ENCODE measurements around the gene RAVER2.
"Not testable (repeated sequence)": the region's sequence is repeated elsewhere in the genome, so short reads cannot be mapped to it uniquely, and the experiment has no call there.

Gene RAVER2

DNA sequence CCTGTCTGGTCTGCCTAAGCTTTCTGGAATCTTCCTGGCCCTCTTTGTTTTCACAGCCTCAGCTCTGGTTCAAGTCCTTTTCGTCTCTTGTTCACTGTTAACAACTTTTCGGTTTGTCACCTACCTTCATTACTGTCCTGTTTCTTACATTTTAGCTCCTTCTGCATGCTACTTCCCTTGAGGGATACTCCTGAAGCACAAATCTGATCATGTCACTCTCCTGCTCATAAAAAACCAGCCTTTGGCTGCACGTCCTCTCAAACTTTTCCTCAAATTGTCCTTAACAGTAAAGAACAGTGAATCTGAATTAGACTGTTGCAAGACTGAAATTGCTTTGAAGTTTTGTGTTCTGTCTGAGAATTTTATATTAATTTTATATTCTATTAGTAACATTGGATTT, 3.3 kb downstream of the RAVER2 start:
- no peak for DNase-seq (ENCODE audit: low read depth in 2 of 2)

DNA sequence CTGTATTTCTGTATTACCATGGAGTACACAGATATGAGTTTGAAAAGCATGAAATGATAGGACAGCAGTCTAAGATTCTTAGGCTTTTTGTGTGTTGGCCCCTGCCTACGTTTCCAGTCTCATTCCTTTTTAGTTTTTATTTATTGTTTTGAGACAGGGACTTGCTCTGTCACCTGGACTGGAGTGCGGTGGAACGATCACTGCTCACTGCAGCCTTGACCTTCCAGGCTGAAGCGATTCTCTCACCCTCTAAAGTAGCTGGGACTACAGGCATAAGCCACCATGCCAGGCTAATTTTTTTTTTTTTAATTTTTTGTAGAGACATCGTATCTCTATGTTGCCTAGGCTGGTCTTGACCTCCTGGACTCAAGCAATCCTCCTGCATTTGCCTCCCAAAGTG, 3.8 kb downstream of the RAVER2 start:
- no peak for DNase-seq (ENCODE audit: low read depth in 2 of 2)

DNA sequence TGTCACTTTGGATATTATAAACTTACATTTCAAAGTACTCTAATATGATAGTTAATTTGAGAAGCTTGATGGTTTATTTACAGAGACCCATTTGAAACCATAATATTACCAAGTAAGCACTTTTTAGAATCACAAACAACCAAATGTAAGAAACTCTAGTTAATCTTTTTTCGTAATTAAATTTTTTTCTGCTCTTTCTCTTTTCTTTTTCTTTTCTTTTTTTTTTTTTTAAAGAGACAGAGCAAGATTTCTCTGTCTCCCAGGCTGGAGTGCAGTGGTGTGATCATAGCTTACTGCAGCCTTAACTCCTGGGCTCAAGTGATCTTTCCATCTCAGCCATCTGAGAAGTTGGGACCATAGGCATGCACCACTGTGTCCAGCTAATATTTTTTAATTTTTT, 5.2 kb downstream of the RAVER2 start:
- DNase-seq (ENCODE audit: low read depth in 2 of 2), result no peak

DNA sequence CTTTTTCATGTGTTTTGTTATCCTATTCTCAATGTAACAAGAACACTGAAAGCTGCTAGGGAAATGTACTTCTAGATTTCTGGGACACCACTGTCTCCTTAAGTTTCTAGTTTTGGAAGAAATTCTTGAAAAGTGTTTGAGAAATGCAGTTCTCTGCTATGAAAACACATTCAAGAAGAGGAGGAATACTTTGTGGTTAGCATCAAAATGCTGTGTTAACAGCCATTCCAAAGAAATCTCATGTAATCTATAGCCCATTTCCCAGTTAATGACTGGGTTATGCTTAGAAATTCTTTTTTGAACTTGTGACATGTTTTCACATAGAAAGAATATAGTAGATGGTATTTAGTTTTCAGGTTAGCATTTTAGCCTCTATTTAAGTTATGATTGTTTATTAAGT, 6.0 kb downstream of the RAVER2 start:
- no peak for DNase-seq (ENCODE audit: low read depth in 2 of 2)

DNA sequence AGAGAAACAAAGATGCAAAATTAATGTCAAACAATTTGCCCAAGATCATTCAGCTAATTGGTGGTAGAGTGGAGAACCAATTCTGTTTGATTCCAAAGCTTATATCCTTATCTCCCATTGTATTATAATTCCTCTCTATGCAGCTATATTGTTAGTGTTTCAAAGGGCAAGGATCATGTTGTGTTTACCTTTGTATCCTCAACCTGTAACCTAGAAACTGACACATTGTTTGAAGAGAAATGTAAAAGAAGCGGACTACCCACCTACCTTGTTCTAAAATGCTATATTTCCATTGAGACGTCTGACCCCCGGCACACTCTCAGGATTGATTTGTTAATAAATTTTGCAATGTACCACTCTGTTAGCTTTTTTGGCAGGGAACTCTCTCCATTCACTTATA, 9.3 kb downstream of the RAVER2 start:
- no peak for DNase-seq (ENCODE audit: low read depth in 2 of 2)

DNA sequence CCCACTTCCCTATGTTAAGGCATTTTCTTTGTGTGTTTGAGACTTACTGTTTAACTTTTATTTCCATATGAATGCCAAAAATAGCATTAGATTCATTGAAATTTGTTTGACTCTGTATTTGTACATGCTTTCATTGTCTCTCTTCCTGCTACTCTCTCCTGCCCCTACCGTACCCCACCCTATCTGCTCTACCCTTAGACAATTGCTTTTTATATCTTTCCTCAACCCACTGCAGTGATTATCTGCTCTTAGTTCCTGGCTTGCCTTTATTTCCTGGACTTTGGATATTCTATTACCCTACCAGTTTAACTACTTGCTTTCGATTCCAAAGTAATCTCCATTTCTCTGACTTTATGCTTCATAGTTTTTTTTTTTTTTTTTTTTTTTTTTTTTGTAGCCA, 10.5 kb downstream of the RAVER2 start:
- DNase-seq (ENCODE audit: low read depth in 2 of 2), result no peak

DNA sequence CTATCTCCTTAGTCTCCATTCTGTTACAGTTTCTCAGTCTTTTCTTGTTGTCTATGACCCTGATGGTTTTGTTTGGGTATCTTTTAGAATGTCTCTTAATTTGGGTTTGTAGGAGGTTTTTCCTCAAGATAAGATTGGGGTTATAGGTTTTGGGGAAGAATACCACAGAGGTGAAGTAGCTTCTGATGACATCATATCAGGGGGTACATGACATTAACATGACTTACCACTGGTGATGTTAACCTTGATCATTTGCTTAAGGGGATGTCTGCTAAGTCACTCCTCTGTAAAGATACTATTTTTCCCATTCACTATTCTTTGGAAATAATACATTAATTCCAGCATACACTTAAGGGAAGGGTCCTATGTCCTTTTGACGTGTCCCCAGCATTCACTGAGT, 11.9 kb downstream of the RAVER2 start:
- DNase-seq (ENCODE audit: low read depth in 2 of 2), result no peak

DNA sequence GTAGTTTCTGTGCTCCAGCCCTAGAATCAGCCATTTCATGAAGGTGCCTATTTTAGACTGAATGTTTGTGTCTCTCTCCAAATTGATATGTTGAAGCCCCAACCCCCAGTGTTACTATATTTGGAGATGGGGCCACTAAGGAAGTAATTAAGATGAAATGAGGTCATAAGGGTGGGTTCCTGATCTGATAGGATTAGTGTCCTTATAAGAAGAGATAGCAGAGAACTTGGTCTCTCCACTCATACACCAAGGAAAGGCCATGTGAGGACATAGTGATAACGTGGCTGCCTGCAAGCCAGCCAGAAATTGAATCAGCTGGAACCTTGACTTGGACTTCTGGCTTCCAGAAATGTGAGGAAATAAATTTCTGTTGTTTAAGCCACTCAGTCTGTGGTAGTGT, 12.3 kb downstream of the RAVER2 start:
- DNase-seq (ENCODE audit: low read depth in 2 of 2), result no peak

DNA sequence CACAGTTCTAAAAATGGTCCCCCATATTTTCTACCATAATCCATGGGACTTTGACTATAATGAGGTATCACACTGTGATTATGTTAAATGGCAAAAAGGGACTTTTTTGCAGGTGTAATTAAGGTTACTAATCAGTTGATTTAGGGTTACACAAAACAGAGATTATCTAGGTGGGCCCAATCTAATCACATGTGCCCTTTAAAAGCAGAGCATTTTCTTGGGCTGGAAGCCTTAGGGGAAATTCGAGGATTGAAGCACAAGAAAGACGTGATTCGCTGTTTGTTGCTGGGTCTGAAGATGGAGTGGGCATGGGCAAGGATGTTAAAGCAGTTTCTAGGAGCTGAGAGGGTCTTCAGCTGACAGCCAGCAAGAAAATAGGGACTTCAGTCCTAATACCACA, 13.4 kb downstream of the RAVER2 start:
- DNase-seq (ENCODE audit: low read depth in 2 of 2), result no peak

DNA sequence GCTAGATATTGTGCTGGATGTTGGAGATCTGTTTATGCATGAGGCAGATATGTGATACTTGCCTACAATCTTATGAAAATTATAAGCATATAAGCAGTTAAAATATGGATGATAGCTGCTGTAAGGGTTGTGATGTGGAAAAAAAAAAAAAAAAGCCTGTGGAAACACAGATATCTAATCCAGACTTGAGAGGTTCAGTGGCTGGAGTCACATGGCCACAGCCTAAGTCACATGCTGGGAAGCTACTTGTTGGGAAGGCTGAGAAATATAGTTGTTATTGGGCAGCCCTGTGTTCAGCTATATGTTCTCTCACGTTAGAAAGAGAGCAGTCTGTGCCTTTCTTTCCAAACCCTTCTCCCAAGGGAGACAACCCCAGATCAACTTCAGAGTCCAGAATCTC, 15.1 kb downstream of the RAVER2 start:
- no peak for DNase-seq (ENCODE audit: low read depth in 2 of 2)

DNA sequence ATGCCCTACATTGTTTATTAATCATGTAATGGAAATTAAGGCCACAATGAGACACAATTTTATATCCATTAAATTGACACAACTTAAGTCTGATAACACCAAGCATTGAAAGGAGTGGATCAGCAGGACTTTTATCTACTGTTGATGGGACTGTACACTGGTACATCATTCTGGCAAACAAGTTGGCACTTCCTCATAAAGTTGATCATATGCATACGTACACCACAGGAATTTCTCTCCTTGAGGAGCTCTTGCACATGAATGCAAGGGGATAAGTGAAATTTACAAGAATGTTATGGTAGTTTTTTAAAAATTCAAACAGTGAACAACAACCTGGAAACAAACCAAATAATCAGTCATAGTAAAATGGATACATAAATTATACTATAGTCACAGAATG, 20.1 kb downstream of the RAVER2 start:
- DNase-seq (ENCODE audit: low read depth in 2 of 2), result no peak

DNA sequence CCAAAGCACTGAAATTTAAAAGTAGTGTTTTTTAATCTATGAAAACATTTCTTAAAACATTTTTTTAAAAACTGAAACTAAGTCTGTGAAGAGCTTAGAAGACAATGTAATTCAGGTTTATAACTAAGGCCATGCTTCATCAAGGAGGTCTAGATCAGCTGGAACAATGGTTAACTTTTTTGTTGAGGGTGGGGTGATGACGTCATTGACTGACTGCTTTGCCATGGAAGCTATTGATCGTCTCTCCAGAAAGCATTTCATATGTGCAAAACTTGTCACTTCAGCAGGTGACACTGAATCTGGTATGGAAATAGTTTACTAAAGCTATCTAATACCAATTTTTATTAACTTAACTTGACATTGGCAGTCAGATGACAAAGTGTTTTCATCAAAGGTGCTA, 21.0 kb downstream of the RAVER2 start:
- no peak for DNase-seq (ENCODE audit: low read depth in 2 of 2)

DNA sequence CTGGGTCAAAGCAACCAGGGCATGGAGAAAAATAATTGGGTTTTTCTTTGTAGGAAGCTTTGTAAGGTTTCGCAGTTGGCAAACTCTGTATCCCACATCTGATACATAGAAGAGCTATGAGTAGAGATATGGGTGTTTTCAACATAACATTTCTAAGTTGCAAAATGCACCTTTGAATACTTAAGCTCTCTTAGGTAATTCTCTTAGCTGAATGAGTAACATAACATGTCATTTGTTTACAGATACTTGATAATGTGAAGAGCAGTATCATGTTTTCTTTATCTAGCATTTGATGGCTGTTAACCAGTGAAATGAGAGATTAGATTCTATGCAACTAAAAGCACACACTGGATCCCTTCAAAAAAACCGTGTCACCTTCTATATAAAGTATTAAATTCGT, 21.6 kb downstream of the RAVER2 start:
- no peak for DNase-seq (ENCODE audit: low read depth in 2 of 2)

DNA sequence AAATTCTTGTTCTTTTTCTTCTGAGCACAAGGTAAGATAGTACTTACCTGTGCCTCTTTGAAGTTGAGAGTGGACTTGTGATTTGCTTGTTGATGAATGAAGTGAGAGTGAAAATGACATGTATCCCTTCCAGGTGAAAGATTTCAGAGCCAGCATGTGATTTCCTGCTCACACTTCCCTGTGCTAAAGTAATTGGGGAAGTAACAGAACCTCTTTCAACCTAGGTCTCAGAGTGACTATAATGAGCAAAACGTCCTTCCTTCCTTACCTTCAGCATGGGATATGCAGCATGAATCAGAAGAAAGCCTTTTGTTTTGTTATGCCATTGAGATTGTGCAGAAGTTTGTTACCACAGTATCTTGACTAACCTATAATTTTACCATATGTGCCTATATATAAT, 24.6 kb downstream of the RAVER2 start:
- DNase-seq (ENCODE audit: low read depth in 2 of 2), result no peak

DNA sequence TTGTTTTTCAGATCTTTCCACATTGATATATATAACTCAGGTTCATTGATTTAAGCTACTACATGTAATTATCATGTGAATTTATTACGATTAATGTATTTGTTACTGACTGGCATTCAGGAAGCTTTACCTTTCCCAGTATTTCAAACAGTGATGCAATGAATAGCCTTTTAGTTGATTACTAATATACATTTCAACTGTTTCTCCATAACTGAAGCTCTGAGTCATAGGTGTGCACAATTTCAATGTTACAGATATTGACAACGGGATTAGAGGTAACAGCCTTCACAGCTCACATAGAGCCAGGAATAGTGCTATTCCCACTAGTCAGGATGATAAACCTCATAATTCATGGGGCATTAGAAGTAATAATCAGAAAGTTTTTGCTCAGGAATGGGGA, 25.1 kb downstream of the RAVER2 start:
- DNase-seq (ENCODE audit: low read depth in 2 of 2), result no peak

DNA sequence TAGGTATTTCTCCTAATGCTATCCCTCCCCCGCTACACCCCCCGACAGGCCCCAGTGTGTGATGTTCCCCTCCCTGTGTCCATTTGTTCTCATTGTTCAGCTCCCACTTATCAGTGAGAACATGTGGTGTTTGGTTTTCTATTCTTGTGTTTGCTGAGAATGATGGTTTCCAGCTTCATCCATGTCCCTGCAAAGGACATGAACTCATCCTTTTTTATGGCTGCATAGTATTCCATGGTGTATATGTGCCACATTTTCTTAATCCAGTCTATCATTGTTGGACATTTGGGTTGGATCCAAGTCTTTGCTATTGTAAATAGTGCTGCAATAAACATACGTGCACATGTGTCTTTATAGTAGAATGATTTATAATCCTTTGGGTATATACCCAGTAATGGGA, 28.4 kb downstream of the RAVER2 start:
- not testable (repeated sequence) for DNase-seq (ENCODE audit: low read depth in 2 of 2)

DNA sequence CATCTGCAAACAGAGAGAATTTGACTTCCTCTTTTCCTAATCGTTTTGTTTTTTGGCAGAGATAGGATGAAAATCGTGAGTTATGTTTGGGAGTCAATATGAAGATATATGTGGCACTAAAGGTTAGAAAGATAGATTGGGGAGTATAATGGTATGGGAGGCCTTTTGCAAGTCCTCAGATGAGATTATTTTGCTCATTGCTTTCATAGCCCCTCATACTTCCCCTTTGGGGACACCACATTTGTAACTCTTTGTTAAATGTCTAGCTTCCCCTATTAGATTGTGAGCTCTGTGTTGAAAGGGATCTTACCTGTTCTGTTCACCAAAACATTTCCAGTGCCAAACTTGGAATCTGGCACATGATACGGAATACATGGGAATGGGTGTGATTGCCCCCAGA, 30.2 kb downstream of the RAVER2 start:
- no peak for DNase-seq (ENCODE audit: low read depth in 2 of 2)

DNA sequence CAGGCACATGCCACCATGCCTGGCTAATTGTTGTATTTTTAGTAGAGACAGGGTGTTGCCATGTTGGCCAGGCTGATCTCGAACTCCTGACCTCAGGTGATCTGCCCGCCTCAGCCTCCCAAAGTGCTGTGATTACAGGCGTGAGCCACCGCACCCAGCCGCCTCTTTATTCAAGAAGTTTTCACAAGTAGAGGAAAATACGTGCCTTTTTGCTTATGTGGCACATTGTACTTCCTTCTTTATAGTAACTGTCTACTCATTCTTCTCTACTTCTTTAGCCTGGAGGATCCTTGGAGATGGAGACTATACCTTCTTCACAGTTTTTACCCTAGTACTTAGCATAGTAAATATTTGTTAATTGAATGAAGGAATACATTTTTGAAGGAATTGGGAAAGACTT, 37.2 kb downstream of the RAVER2 start:
- DNase-seq (ENCODE audit: low read depth in 2 of 2), result not testable (repeated sequence)

DNA sequence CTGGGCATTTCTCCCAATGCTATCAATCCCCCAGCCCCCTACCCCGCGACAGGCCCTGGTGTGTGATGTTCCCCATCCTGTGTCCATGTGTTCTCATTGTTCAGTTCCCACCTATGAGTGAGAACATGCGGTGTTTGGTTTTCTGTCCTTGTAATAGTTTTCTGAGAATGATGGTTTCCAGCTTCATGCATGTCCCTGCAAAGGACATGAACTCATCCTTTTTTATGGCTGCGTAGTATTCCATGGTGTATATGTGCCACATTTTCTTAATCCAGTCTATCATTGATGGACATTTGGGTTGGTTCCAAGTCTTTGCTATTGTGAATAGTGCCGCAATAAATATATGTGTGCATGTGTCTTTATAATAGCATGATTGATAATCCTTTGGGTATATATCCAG, 38.0 kb downstream of the RAVER2 start:
- not testable (repeated sequence) for DNase-seq (ENCODE audit: low read depth in 2 of 2)

DNA sequence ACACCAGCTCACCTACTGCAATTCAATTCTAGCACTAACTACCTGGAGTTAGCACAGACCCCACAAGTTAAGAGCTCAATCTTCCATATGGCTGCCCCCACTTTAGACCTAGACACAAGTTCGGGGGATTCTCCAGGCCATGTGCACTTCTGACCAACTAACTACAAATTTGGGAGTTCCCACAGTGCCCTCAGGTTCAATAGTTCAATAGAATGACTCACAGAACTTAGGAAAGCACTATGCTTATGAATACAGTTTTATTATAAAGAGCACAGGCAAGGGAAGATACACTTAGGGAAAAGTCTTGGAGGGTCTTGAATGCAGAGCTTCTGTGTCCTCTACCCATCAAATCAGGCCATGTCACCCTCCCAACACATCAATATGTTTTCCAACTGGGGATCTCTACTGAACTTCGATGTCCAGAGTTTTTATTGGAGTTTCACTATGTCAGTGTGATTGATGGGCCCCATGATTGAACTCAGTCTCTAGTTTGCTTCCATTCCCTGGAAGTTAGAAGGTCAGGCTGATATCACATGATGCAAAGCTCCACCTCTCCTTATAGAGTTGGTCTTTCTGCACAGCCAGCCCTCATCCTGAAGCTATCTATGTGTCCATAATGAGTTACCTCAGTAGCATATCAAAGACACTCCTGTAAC, 46.1 kb downstream of the RAVER2 start:
- DNase-seq (ENCODE audit: low read depth in 2 of 2), result no peak

DNA sequence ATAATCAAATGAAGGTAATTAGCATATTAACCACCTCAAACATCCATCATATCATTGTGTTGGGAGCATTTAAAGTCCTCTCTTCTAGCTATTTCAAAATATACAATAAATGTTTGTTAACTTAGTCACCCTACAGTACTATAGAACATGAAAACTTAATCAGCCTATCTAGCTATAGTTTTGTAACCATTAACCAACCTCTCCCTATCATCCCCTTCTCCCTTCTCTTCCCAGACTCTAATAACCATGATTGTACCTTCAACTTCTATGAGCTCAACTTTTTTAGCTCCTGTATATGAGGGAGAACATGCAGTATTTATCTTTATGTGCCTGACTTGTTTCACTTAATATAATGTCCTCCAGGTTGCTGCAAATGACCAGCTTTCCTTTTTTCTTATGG, 54.0 kb downstream of the RAVER2 start:
- DNase-seq (ENCODE audit: low read depth in 2 of 2), result no peak

DNA sequence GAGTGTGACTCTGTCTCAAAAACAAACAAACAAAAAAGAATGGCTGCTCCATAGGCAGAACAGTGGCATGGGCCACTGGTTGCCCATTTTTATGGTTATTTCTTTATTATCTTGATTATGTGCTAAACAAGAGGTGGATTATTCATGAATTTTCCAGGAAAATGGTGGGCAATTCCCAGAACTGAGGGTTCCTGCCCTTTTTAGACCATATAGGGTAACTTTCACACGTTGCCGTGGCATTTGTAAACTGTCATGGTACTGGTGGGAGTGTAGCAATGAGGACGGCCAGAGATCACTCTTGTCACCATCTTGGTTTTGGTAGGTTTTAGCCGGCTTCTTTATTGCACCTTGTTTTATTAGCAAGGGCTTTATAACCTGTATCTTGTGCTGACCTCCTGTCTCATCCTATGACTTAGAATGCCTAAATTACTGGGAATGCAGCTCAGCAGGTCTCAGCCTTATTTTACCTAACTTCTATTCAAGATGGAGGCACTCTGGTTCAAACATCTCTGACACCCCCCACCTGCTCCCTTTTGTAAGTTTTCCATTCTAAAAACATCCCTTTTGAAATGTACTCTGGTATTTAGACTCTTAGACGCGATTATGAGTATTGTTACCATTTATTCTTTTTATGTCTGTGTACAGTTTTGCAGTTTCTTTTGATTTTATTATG, 57.1 kb downstream of the RAVER2 start:
- DNase-seq (ENCODE audit: low read depth in 2 of 2), result no peak

DNA sequence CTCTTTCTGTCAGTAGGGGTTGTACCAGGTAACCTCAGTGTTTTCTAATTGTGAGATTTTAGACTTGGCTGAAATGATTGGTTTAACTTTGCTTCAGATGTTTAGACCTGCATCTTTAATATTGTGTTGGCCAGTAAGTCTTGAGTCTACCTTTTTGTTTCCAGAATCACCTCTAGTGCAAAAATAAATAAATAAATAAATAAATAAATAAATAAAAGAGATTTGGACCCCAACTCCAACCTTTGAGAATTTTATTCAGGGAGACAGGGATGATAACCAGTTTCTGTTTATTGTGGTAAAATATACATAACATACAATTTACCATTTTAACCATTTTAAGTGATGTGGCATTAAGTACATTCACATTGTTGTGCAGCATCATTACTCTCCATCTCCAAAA, 64.4 kb downstream of the RAVER2 start:
- DNase-seq (ENCODE audit: low read depth in 2 of 2), result no peak

DNA sequence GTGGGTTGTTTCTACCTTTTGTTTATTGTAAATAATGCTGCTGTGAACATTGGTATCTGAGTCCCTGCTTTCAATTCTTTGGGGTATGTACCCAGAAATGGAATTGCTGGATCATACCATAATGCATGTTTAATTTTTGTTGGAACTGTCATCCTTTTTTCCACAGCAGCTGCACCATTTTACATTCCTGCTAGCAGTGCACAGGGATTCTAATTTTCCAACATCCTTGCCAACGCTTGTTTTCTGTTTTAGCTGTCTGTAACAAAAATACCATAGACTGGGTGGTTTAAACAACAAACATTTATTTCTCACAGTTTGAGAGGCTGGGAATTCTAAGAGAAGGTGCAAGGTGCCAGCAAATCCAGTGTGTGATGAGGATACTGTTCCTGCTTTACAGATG, 65.1 kb downstream of the RAVER2 start:
- DNase-seq (ENCODE audit: low read depth in 2 of 2), result no peak
